GM10266 (cell line): ENCODE measurements around the gene DEF6.

Source experiments
- DNase-seq: peaks from one replicate; pipeline ENCODE4 v3.0.0; 2012; ENCODE audit errors: extremely low spot score
- TF ChIP-seq, protein P1 (sequence below): IDR thresholded peaks from 2 replicates; pipeline ENCODE4 v1.5.1; 2012; ENCODE audit warnings: mild to moderate bottlenecking, low read depth; ENCODE audit not compliant: control insufficient read depth, insufficient read depth; ENCODE audit errors: missing control alignments

DEF6 gene

DNA sequence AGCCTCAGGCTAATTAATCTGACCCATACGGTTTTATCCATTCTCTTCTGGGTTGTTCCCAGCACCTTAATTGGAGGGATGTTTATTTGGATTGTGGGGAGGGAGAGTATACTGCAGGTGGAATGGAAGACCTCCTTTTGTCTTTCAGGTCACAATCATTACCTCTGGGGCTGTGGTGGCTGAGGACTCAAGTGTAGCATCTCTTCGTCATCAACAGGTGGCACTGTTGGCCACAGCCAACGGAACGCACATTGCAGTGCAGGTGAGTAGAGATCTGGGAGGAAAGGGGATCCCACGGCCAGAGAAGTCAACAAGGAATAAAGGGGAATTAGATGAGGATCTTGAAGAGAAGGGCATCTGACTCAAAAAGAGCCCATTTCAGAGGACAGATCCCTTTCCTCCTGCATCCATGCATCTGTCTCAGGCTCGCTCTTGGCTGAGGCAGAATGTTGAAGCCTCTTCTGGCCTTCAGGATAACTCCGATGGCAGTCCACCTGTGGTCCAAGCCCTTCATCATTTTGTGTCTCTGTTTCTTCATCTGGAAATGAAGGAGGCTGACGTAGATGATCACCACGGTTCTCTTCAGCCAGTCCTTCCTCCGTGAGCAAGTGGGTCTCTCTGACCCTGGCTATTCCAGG lies 3.2 kb upstream of the DEF6 start:
- DNase-seq: peak; percentile 65
- TF ChIP-seq, protein P1, sequence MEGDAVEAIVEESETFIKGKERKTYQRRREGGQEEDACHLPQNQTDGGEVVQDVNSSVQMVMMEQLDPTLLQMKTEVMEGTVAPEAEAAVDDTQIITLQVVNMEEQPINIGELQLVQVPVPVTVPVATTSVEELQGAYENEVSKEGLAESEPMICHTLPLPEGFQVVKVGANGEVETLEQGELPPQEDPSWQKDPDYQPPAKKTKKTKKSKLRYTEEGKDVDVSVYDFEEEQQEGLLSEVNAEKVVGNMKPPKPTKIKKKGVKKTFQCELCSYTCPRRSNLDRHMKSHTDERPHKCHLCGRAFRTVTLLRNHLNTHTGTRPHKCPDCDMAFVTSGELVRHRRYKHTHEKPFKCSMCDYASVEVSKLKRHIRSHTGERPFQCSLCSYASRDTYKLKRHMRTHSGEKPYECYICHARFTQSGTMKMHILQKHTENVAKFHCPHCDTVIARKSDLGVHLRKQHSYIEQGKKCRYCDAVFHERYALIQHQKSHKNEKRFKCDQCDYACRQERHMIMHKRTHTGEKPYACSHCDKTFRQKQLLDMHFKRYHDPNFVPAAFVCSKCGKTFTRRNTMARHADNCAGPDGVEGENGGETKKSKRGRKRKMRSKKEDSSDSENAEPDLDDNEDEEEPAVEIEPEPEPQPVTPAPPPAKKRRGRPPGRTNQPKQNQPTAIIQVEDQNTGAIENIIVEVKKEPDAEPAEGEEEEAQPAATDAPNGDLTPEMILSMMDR: peak; percentile 83

GRCh38 chr6:35295036-35295435 lies 2.6 kb upstream of the DEF6 start:
- DNase-seq: no peak
- TF ChIP-seq, protein P1: no peak

DNA sequence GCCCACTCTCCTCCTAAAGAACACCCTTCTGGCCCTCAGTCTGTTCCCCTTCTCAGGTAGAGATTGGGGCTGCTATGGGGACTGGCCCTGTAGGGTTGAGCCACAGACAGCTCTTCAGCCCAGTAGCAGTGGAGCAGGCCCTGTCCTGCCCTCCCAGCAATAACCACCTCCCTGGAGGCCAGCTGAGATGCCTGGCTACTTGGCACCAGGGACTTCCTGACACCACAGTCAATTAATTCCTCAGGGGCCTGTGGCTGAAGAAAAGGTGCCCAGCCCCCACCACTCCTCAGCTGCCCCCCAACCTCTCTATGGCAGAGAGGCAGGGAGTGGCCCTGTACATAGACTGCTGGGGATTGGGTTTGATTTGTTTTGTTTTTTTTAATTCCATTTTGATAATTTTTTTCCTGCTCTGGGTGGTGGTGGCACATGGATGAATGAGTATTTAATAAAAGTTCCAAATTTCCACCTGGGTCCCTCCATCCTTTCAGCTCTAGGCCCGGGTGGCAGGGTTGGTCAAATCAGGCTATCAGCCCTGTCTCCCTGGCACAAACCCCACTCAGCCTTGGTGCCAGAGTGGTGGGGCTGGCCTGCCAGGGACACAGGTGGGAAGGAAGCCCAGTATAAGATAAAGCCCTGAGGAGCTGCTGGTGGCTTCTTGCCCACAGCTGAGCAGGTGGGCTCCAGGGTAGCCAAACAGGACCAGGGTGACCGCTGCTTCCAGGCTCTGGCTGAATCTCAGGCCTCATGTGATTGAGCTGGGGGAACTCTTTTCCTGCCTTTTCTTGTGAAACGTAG lies 1.9 kb upstream of the DEF6 start:
- DNase-seq: no peak
- TF ChIP-seq, protein P1: no peak

- TF ChIP-seq, protein P1: no peak
- no peak for DNase-seq
Measured at GRCh38 chr6:35296931-35297600, 552 bp upstream of the DEF6 start.

- DNase-seq: no peak
- TF ChIP-seq, protein P1: no peak
Measured at GRCh38 chr6:35298625-35299140, 1.1 kb downstream of the DEF6 start.

DNA sequence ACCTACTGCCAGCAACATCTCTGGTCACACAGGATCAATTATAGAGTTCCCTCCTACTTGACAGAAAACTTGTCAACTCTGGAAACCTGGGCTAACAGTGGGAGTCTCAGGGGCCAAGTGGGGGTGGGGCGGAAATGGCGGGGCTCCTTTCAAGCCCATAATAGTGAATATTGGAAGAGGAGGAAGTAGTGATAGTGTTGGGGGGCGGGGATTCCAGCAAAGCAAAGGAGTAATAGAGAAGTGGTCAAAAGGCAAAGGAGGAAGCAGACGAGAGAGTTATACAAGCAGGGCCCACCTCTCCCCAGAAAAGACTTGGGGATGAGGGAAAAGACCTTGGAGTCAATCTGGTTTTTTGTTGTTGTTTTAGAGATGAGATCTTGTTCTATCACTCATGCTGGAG lies 2.1 kb downstream of the DEF6 start:
- no peak for DNase-seq
- TF ChIP-seq, protein P1: no peak
